Sigmoid colon (tissue), 4 donors: ENCODE measurements around the gene AVPR2.

Source experiments
- EP300 ChIP-seq, 4 donors: sonication (generic); formaldehyde crosslinking; IDR thresholded peaks; one replicate each; pipeline ENCODE4 v1.6.1; 2017; ENCODE audit warnings: antibody characterized with exemption in 4 of 4
- TF ChIP-seq, protein P1 (sequence below), 4 experiments: fragments of 450-650 bp in 3 of 4; fragments of 200-600 bp in 1 of 4; IDR thresholded peaks; one replicate each; pipeline ENCODE4 v1.5.1; 2016 to 2019; ENCODE audit warnings: antibody characterized with exemption in 4 of 4, mild to moderate bottlenecking in 3 of 4, moderate library complexity in 2 of 4

GRCh38 chrX:153875391-153876111, 28.9 kb upstream of the AVPR2 start:
- no peak for TF ChIP-seq EP300 (IDR thresholded peaks at IDR 0.05)
- TF ChIP-seq, protein P1, sequence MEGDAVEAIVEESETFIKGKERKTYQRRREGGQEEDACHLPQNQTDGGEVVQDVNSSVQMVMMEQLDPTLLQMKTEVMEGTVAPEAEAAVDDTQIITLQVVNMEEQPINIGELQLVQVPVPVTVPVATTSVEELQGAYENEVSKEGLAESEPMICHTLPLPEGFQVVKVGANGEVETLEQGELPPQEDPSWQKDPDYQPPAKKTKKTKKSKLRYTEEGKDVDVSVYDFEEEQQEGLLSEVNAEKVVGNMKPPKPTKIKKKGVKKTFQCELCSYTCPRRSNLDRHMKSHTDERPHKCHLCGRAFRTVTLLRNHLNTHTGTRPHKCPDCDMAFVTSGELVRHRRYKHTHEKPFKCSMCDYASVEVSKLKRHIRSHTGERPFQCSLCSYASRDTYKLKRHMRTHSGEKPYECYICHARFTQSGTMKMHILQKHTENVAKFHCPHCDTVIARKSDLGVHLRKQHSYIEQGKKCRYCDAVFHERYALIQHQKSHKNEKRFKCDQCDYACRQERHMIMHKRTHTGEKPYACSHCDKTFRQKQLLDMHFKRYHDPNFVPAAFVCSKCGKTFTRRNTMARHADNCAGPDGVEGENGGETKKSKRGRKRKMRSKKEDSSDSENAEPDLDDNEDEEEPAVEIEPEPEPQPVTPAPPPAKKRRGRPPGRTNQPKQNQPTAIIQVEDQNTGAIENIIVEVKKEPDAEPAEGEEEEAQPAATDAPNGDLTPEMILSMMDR (IDR thresholded peaks at IDR 0.05), result no peak
